ENCODE results near the gene NR5A2.

- TF ChIP-seq ZNF549 (tag by site-specific recombination; IDR thresholded peaks at IDR 0.05) (no peak), ZNF777 (tag by site-specific recombination; IDR thresholded peaks at IDR 0.05; ENCODE audit: borderline replicate concordance) (no peak), ZNF596 (tag by site-specific recombination; IDR thresholded peaks at IDR 0.05) (no peak), SP2 (tag by site-specific recombination; IDR thresholded peaks at IDR 0.05) (no peak), TCF7L2 (IDR thresholded peaks at IDR 0.05; ENCODE audit: borderline replicate concordance, low read depth, low read length) (no peak), SALL2 (tag by site-specific recombination; IDR thresholded peaks at IDR 0.05; ENCODE audit: borderline replicate concordance) (no peak), ZBTB17 (tag by site-specific recombination; IDR thresholded peaks at IDR 0.05) (no peak), ZNF26 (tag by site-specific recombination; IDR thresholded peaks at IDR 0.05) (no peak), ZSCAN30 (tag by site-specific recombination; IDR thresholded peaks at IDR 0.05) (no peak)
- TF ChIP-seq, protein P1, sequence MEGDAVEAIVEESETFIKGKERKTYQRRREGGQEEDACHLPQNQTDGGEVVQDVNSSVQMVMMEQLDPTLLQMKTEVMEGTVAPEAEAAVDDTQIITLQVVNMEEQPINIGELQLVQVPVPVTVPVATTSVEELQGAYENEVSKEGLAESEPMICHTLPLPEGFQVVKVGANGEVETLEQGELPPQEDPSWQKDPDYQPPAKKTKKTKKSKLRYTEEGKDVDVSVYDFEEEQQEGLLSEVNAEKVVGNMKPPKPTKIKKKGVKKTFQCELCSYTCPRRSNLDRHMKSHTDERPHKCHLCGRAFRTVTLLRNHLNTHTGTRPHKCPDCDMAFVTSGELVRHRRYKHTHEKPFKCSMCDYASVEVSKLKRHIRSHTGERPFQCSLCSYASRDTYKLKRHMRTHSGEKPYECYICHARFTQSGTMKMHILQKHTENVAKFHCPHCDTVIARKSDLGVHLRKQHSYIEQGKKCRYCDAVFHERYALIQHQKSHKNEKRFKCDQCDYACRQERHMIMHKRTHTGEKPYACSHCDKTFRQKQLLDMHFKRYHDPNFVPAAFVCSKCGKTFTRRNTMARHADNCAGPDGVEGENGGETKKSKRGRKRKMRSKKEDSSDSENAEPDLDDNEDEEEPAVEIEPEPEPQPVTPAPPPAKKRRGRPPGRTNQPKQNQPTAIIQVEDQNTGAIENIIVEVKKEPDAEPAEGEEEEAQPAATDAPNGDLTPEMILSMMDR (tag by site-specific recombination; IDR thresholded peaks at IDR 0.05) = no peak
- TF ChIP-seq, protein P2, sequence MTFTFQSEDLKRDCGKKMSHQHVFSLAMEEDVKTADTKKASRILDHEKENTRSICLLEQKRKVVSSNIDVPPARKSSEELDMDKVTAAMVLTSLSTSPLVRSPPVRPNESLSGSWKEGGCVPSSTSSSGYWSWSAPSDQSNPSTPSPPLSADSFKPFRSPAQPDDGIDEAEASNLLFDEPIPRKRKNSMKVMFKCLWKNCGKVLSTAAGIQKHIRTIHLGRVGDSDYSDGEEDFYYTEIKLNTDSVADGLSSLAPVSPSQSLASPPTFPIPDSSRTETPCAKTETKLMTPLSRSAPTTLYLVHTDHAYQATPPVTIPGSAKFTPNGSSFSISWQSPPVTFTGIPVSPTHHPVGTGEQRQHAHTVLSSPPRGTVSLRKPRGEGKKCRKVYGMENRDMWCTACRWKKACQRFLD (tag by site-specific recombination; IDR thresholded peaks at IDR 0.05) = no peak
- TF ChIP-seq, protein P3, sequence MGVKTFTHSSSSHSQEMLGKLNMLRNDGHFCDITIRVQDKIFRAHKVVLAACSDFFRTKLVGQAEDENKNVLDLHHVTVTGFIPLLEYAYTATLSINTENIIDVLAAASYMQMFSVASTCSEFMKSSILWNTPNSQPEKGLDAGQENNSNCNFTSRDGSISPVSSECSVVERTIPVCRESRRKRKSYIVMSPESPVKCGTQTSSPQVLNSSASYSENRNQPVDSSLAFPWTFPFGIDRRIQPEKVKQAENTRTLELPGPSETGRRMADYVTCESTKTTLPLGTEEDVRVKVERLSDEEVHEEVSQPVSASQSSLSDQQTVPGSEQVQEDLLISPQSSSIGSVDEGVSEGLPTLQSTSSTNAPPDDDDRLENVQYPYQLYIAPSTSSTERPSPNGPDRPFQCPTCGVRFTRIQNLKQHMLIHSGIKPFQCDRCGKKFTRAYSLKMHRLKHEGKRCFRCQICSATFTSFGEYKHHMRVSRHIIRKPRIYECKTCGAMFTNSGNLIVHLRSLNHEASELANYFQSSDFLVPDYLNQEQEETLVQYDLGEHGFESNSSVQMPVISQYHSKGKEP (tag by site-specific recombination; IDR thresholded peaks at IDR 0.05) = no peak
Measured at GRCh38 chr1:200058341-200058740, 30.8 kb downstream of the NR5A2 start.

Data from HEK293 (cell line).